GM19023 (cell line): ENCODE results near the gene REEP5.
"Not testable (repeated sequence)": the region's sequence is repeated elsewhere in the genome, so short reads cannot be mapped to it uniquely, and the experiment has no call there.

Source experiments
- ATAC-seq: cut with Tn5 transposase; IDR thresholded peaks from one replicate; pipeline ENCODE4 v1.9.1; 2021; ENCODE audit warnings: mild to moderate bottlenecking, moderate library complexity; ENCODE audit not compliant: unreplicated experiment

Gene REEP5

GRCh38 chr5:112892776-112893175 is 29.3 kb downstream of the REEP5 start:
- ATAC-seq, result no peak

GRCh38 chr5:112892066-112892465 is 30.0 kb downstream of the REEP5 start:
- not testable (repeated sequence) for ATAC-seq

- ATAC-seq, result no peak
Measured at GRCh38 chr5:112886975-112887374, 35.1 kb downstream of the REEP5 start.

- ATAC-seq, result no peak
Measured at GRCh38 chr5:112885001-112885400, 37.0 kb downstream of the REEP5 start.

DNA sequence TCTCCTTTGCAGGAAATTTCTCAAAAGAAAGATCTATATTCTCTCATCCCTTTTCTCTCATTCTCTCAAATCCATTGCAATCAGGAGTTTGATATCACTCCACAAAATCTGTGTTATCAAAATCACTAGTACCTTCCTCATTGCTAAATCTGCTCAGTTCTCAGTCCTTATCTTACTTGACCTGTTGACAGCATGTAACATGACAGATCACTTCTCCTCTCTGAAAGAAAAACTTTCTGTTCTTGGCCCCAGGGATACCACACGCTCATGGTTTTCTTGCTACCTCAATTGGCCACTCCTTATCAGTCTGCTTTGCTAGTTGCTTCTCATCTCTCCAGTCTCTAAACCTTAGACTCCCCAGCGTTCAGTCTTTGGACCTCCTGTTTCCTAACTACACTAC is 38.8 kb downstream of the REEP5 start:
- no peak for ATAC-seq

GRCh38 chr5:112880219-112880964 is 41.6 kb downstream of the REEP5 start:
- ATAC-seq, result no peak

DNA sequence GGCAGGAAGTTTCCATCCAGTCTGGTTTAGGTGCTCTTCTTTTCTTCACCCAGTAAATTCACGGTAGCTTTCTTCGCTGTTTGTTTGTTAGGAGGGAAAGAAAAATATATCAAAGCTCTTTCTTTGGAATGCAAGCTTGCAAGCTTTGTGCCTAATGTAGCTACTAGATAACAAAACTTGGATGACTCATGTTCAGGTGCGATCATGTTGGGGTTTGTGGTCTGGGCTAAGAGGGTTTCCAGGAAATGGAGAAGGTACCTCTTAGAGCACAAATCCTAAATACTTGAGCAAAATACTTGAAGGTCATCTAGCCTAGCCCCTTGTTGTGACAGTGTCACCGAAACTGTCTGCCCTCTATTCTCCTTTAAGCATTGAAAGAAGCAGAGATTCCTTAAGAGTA is 43.3 kb downstream of the REEP5 start:
- ATAC-seq, result no peak

- ATAC-seq, result no peak
Measured at GRCh38 chr5:112878101-112878500, 43.9 kb downstream of the REEP5 start.

GRCh38 chr5:112876362-112876761 is 45.7 kb downstream of the REEP5 start:
- no peak for ATAC-seq

GRCh38 chr5:112870966-112871365 is 51.1 kb downstream of the REEP5 start:
- no peak for ATAC-seq

DNA sequence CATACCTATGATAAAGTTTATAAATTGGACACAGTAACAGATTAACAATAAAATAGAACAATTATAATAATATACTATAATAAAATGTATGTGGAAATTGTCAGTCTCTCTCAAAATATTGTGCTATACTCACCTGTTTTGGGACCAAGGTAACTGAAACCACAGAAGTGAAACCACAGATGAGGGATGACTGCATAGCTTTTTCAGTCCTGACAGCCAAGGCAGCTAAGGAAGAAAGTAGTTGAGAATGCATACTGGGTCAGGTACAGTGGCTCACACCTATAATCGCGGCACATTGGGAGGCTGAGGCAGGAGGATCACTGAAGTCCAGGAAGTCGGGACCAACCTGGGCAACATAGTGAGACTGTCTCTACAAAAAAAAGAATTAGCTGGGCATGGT is 52.1 kb downstream of the REEP5 start:
- ATAC-seq, result peak; percentile 81

DNA sequence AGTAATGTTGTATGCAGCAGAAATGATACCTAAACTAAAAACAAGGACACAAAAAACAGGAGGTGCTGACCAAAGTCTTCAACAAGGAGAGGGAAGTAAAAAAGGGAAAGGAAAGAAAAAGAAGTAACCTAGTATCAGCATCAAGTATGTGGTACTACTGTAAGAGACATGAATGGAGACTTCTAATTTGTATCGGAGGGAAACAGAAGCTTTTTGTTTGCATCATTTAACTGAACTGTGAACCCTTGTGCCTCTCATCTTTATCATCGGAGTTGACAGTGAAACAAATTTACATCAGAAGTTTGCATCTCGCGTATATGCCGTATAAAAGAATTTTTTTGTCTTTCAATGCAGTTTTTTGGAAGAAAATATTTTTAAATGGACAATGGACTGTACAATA is 54.6 kb downstream of the REEP5 start:
- no peak for ATAC-seq

GRCh38 chr5:112866739-112867138 is 55.3 kb downstream of the REEP5 start:
- ATAC-seq, result no peak

DNA sequence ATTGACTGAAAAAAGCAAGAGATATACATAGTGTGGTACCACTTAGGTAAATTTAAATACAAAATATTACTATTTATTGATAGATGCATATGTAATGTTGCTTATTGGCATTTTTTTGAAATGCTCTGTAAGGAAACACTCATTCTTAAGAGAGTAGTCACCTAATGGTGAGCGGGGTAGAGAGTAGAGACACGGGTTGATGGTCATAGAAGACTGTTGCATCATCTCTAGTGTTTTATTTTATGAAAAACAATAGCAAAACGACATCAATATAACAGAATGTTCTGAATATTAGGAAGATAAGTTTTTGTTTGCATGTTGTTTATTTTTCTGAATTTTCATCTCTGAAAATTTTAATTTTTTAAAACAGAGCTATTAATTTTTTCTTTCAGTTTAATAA is 56.9 kb downstream of the REEP5 start:
- no peak for ATAC-seq

DNA sequence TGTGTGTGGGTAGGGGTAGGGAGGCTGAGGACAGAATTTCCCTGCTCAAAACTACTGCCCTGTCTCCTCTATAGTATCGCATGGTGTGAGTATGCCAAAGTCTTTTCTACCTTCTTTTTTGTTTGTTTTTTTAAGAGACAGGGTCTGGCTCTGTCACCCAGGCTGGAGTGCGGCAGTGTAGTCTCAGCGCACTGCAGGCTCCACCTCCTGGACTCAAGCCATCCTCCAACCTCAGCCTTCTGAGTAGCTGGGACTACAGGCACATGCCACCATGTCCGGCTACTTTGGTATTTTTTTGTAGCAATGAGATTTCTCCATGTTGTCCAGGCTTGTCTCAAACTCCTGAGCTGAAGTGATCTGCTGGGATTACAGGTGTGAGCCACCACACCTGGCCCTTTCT is 58.5 kb downstream of the REEP5 start:
- no peak for ATAC-seq

GRCh38 chr5:112862085-112862484 is 59.9 kb downstream of the REEP5 start:
- ATAC-seq, result no peak

- no peak for ATAC-seq
Measured at GRCh38 chr5:112861638-112861985, 60.4 kb downstream of the REEP5 start.

- ATAC-seq, result peak; percentile 97
Measured at GRCh38 chr5:112860929-112861637, 60.9 kb downstream of the REEP5 start, which contains the start of gene SRP19. TSS of gene SRP19 (plus strand) at chr5:112861287. CDS start at chr5:112861377, 90 bp downstream.

- ATAC-seq, result not testable (repeated sequence)
Measured at GRCh38 chr5:112860571-112860928, 61.5 kb downstream of the REEP5 start.

- no peak for ATAC-seq
Measured at GRCh38 chr5:112857866-112858265, 64.2 kb downstream of the REEP5 start.

- ATAC-seq, result no peak
Measured at GRCh38 chr5:112854651-112855050, 67.4 kb downstream of the REEP5 start.

DNA sequence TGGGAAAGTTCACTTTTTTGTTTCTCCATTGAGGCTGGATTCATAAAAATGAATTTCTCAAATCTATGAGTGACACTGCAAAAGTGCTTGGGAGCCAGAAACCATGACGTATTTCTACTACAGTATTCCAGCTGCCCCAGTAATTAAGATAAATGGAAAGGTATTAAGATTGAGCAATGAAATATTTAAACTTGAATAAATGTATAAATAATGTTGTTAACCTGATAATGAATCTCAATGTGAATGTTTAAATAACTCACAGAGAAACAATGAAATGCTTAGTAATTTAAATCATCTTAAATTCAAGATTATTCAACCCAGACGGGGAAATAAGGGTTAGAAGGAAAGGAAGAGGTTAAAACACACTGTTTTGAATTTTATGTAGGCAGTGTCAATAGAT is 72.1 kb downstream of the REEP5 start:
- ATAC-seq, result no peak
